ENCODE measurements around the gene RAPGEF5. TPM values are rescaled to one million over a fixed set of nuclear protein-coding genes. Genes with fewer than 3 reads are reported as not detected.

Gene RAPGEF5
- total and polyA plus RNA-seq, 10 donors, result 10.2 to 335 (median 184) TPM

- H3K4me1 ChIP-seq, result no peaks in the 10 kb centered on the region
- H3K27ac ChIP-seq, result no peak overlapping the region
- peaks cover 0 to 6% (median 0%) of the 10 kb centered on the region in 8 donors for H3K9me3 ChIP-seq
- WGBS, 5 donors, result 70 to 87% (median 82%) methylated on average over 2 of the region's 2 CpGs
- intact Hi-C loops (cut with DNase I; ENCODE audit: low total_unique reads), result no loop called here
- DNase-seq, result no peak
- no peak overlapping the region for H3K4me3 ChIP-seq
- H3K27me3 ChIP-seq (replicated peaks in 1 of 7), result peaks cover 0 to 36% (median 0%) of the 10 kb centered on the region in 7 donors
- H3K36me3 ChIP-seq, result no peaks in the 10 kb centered on the region
- TF ChIP-seq, protein P1, sequence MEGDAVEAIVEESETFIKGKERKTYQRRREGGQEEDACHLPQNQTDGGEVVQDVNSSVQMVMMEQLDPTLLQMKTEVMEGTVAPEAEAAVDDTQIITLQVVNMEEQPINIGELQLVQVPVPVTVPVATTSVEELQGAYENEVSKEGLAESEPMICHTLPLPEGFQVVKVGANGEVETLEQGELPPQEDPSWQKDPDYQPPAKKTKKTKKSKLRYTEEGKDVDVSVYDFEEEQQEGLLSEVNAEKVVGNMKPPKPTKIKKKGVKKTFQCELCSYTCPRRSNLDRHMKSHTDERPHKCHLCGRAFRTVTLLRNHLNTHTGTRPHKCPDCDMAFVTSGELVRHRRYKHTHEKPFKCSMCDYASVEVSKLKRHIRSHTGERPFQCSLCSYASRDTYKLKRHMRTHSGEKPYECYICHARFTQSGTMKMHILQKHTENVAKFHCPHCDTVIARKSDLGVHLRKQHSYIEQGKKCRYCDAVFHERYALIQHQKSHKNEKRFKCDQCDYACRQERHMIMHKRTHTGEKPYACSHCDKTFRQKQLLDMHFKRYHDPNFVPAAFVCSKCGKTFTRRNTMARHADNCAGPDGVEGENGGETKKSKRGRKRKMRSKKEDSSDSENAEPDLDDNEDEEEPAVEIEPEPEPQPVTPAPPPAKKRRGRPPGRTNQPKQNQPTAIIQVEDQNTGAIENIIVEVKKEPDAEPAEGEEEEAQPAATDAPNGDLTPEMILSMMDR (IDR thresholded peaks at IDR 0.05 in 8 of 11, conservative IDR thresholded peaks at IDR 0.05 in 3 of 11), result no peak
- TF ChIP-seq POLR2A (IDR thresholded peaks at IDR 0.05) (no peak), POLR2AphosphoS5 (IDR thresholded peaks at IDR 0.05) (no peak)
Measured at GRCh38 chr7:22075561-22075960, 281.4 kb downstream of the RAPGEF5 start.

- Histone ChIP-seq H3K36me3 (no peaks in the 10 kb centered on the region), H3K4me1 (no peaks in the 10 kb centered on the region), H3K27ac (no peak overlapping the region), H3K4me3 (no peak overlapping the region), H3K9me3 (peaks cover 0 to 6% (median 0%) of the 10 kb centered on the region in 8 donors), H3K27me3 (replicated peaks in 1 of 7) (peaks cover 0 to 34% (median 0%) of the 10 kb centered on the region in 7 donors)
- intact Hi-C loops (cut with DNase I; ENCODE audit: low total_unique reads), result no loop called here
- no peak for TF ChIP-seq POLR2A (IDR thresholded peaks at IDR 0.05)
- TF ChIP-seq, protein P1 (IDR thresholded peaks at IDR 0.05 in 8 of 11, conservative IDR thresholded peaks at IDR 0.05 in 3 of 11), result no peak
- no peak for TF ChIP-seq POLR2AphosphoS5 (IDR thresholded peaks at IDR 0.05)
- WGBS, 5 donors, result 69 to 79% (median 72%) methylated on average over 3 of the region's 3 CpGs
- DNase-seq, result no peak
Measured at GRCh38 chr7:22074897-22075296, 282.1 kb downstream of the RAPGEF5 start.

Small RNAs within 50 kb of the gene (small RNA-seq; reads per million reads assigned to genes)
- gene RNA5SP227, result 0 reads per million in 4 donors

Other genes starting within 250 kb of the RAPGEF5 start
- 10 to 100 TPM; 12.5 to 20.3 (median 13.1) TPM for gene STEAP1B, start 143.0 kb upstream of the RAPGEF5 start, total RNA-seq
- gene STEAP1B, start 143.0 kb upstream of the RAPGEF5 start, polyA plus RNA-seq, result 10 to 100 TPM in 1 of 3 donors, 1 to 10 TPM in 2; 5.9 to 22.5 (median 7.4) TPM